Panc1 (cell line): Measurements from ENCODE around the gene PLEKHA7. TPM values are rescaled to one million over a fixed set of nuclear protein-coding genes. Genes with fewer than 3 reads are reported as not detected.

Experiments used
- ATAC-seq: fragments of 200-7000 bp; cut with Tn5 transposase; 2 replicates; pipeline ENCODE4 v1.9.1; 2020; ENCODE audit warnings: mild to moderate bottlenecking, moderate library complexity
- BruUV-seq: library from RNA; stranded (reverse); fragments of 400-500 nt; replicated peaks from 2 replicates; lab custom pipeline; 2021; lab: Mats Ljungman, UMichigan
- CTCF ChIA-PET: fragments of 300-600 bp; sonication (Branson Sonifier 250); formaldehyde crosslinking; loops from one replicate; lab custom pipeline; 2022; ENCODE audit warnings: antibody characterized with exemption; lab: Charles Lee
- POLR2A ChIA-PET: fragments of 300-600 bp; sonication (Branson Sonifier 250); formaldehyde crosslinking; loops from one replicate; lab custom pipeline; 2022; ENCODE audit warnings: antibody characterized with exemption; lab: Charles Lee
- DNase-seq: peaks from one replicate; pipeline ENCODE4 v3.0.0-alpha.2; 2010; ENCODE audit warnings: low read depth, low spot score
- H3K27ac ChIP-seq: 2 replicates; pipeline ENCODE4 v1.5.1; 2011; ENCODE audit warnings: mild to moderate bottlenecking, low read length, inconsistent platforms
- H3K27me3 ChIP-seq: fragments of 200-500 bp; sonication (Bioruptor generic); 2 replicates; pipeline ENCODE4 v1.6.0; 2014; ENCODE audit warnings: low read length, inconsistent platforms; ENCODE audit not compliant: control insufficient read depth, insufficient read depth
- H3K36me3 ChIP-seq: fragments of 200-500 bp; sonication (Bioruptor generic); 2 replicates; pipeline ENCODE4 v1.5.1; 2014; ENCODE audit warnings: inconsistent platforms, mild to moderate bottlenecking, low read length, moderate library complexity; ENCODE audit not compliant: control insufficient read depth, insufficient read depth
- H3K4me1 ChIP-seq: 2 replicates; pipeline ENCODE4 v1.5.1; 2011; ENCODE audit warnings: inconsistent platforms, mild to moderate bottlenecking, low read length, moderate library complexity; ENCODE audit not compliant: control insufficient read depth, insufficient read depth
- H3K4me3 ChIP-seq, 2 experiments: 2 replicates each; pipeline ENCODE4 v1.5.1; 2011 to 2012; ENCODE audit warnings: low read depth in 2 of 2, low read length in 2 of 2, mild to moderate bottlenecking in 2 of 2, inconsistent platforms in 1 of 2, moderate library complexity in 1 of 2
- H3K9me3 ChIP-seq: fragments of 200-500 bp; sonication (Bioruptor generic); 2 replicates; pipeline ENCODE4 v1.5.1; 2014; ENCODE audit warnings: low read depth, mild to moderate bottlenecking, inconsistent platforms, low read length, moderate library complexity; ENCODE audit not compliant: control insufficient read depth, insufficient read depth
- POLR2AphosphoS5 ChIP-seq: IDR thresholded peaks from 2 replicates; pipeline ENCODE4 v1.6.1; 2012; ENCODE audit warnings: mild to moderate bottlenecking, low read depth, low read length, moderate library complexity
- SIN3A ChIP-seq: IDR thresholded peaks from 2 replicates; pipeline ENCODE4 v1.6.1; 2012; ENCODE audit warnings: low read depth, mild to moderate bottlenecking, low read length, moderate library complexity, borderline replicate concordance; ENCODE audit not compliant: insufficient read depth
- TCF7L2 ChIP-seq: IDR thresholded peaks from 2 replicates; pipeline ENCODE4 v1.6.1; 2011; ENCODE audit warnings: mild to moderate bottlenecking, low read depth, low read length, inconsistent platforms
- in situ Hi-C: cut with HindIII; loops from 2 replicates; pipeline ENCODE4 v1.10.0; 2016; ENCODE audit warnings: low sequenced_read_pairs, low pct_unique_long_range_greater_than_20kb
- intact Hi-C: fragments of 100-400 bp; cut with micrococcal nuclease; formaldehyde crosslinking; loops from one replicate; pipeline ENCODE4 v1.10.0; 2022; ENCODE audit not compliant: unreplicated experiment
- total RNA-seq: library from RNA; stranded (reverse); gene quantifications from one replicate; pipeline ENCODE4 v1.2.1, GENCODE V29; 2021; ENCODE audit not compliant: unreplicated experiment
- TF ChIP-seq, protein P1 (sequence below), 2 experiments: IDR thresholded peaks; 2 replicates each; pipeline ENCODE4 v1.6.1; 2011 to 2012; ENCODE audit warnings: low read depth in 2 of 2, control low read depth in 1 of 2, low read length in 1 of 2, mild to moderate bottlenecking in 1 of 2, moderate library complexity in 1 of 2; ENCODE audit not compliant: insufficient read depth in 1 of 2
- TF ChIP-seq, protein P2 (sequence below): fragments of 450-650 bp; IDR thresholded peaks from 2 replicates; pipeline ENCODE4 v1.5.1; 2017; ENCODE audit warnings: mild to moderate bottlenecking

Gene PLEKHA7
- total RNA-seq, 1 experiment from 2014 or later: 11.6 TPM

DNA sequence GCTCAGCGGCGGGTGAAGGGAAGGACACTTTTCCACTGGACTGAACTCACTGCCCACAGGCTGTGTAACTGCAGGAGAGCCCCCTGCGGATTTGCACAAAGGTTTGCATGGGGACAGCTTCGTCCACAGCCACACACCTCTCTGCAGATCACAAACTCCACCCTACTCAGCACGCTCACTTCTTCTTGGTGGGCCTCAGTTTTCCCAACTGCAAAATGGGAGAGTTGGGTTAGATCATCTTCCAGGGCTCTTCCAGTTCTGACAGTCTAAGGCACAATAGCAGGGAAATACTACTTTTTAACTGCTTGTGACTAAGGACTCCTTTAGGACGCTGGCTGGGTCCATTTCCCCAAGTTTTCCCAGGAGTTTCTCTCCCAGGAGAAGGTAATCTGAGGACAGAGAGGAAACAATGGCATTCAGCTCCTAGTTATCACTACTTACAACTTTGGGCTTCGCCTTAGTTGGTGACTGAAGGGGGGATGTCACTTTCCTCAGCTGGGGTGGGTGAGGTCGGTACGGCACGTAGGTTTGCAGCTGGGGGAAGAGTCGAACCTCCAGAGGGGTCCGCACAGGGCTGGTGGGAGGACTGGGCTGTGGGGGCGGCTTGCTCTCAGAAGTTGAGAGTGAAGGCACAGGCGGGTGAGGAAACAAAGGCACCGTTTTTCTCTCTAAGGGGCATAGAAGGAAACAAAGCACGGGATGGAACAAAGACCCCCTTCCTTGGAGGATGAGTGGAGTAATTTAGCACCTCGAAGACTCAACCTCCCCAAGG lies 220.0 kb downstream of the PLEKHA7 start:
- ChIA-PET POLR2A (no interaction called here), CTCF (no interaction called here)
- no TSS peak for BruUV-seq
- ATAC-seq (no peak), DNase-seq (no peak)
- no peaks in the 10 kb centered on the region; the same call in 1 of the 2 replicates for H3K4me1 ChIP-seq
- intact Hi-C loops (no loop called here), in situ Hi-C loops (no loop called here)
- H3K36me3 ChIP-seq: no peaks in the 10 kb centered on the region
- no peaks in the 10 kb centered on the region for H3K27me3 ChIP-seq
- H3K27ac ChIP-seq: no peak overlapping the region
- H3K4me3 ChIP-seq: no peak overlapping the region
- no peaks in the 10 kb centered on the region for H3K9me3 ChIP-seq
- TF ChIP-seq TCF7L2: no peak
- TF ChIP-seq, protein P1, sequence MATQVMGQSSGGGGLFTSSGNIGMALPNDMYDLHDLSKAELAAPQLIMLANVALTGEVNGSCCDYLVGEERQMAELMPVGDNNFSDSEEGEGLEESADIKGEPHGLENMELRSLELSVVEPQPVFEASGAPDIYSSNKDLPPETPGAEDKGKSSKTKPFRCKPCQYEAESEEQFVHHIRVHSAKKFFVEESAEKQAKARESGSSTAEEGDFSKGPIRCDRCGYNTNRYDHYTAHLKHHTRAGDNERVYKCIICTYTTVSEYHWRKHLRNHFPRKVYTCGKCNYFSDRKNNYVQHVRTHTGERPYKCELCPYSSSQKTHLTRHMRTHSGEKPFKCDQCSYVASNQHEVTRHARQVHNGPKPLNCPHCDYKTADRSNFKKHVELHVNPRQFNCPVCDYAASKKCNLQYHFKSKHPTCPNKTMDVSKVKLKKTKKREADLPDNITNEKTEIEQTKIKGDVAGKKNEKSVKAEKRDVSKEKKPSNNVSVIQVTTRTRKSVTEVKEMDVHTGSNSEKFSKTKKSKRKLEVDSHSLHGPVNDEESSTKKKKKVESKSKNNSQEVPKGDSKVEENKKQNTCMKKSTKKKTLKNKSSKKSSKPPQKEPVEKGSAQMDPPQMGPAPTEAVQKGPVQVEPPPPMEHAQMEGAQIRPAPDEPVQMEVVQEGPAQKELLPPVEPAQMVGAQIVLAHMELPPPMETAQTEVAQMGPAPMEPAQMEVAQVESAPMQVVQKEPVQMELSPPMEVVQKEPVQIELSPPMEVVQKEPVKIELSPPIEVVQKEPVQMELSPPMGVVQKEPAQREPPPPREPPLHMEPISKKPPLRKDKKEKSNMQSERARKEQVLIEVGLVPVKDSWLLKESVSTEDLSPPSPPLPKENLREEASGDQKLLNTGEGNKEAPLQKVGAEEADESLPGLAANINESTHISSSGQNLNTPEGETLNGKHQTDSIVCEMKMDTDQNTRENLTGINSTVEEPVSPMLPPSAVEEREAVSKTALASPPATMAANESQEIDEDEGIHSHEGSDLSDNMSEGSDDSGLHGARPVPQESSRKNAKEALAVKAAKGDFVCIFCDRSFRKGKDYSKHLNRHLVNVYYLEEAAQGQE (IDR thresholded peaks at IDR 0.05; ENCODE audit: insufficient read depth in 1 of 2, low read depth in 2 of 2, low read length in 1 of 2): no peak
- TF ChIP-seq SIN3A: no peak
- TF ChIP-seq, protein P2, sequence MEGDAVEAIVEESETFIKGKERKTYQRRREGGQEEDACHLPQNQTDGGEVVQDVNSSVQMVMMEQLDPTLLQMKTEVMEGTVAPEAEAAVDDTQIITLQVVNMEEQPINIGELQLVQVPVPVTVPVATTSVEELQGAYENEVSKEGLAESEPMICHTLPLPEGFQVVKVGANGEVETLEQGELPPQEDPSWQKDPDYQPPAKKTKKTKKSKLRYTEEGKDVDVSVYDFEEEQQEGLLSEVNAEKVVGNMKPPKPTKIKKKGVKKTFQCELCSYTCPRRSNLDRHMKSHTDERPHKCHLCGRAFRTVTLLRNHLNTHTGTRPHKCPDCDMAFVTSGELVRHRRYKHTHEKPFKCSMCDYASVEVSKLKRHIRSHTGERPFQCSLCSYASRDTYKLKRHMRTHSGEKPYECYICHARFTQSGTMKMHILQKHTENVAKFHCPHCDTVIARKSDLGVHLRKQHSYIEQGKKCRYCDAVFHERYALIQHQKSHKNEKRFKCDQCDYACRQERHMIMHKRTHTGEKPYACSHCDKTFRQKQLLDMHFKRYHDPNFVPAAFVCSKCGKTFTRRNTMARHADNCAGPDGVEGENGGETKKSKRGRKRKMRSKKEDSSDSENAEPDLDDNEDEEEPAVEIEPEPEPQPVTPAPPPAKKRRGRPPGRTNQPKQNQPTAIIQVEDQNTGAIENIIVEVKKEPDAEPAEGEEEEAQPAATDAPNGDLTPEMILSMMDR: no peak
- no peak for TF ChIP-seq POLR2AphosphoS5

DNA sequence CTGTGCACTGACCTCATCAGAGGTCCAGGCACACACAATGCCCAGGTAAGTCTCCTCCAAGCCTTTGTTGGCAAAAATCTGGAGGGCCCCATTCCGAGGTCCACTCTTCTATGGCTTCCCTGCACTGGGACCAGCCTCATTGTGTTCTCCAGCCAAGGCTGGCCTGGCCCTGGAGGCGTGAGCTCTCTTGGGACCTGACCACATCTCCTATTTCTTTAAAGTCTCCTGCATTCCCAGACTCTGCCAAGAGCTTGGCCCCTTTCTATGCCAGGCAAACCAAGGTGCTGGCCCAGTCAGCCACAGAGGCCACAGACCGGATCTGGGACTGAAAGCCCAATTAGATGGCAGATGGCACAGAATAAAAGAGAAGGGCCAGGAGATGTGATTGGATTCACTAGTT lies 220.7 kb downstream of the PLEKHA7 start:
- intact Hi-C loops: no loop called here
- H3K9me3 ChIP-seq: no peaks in the 10 kb centered on the region
- H3K27me3 ChIP-seq: no peaks in the 10 kb centered on the region
- ATAC-seq: no peak
- H3K4me3 ChIP-seq: no peak overlapping the region
- H3K36me3 ChIP-seq: no peaks in the 10 kb centered on the region
- H3K4me1 ChIP-seq: no peaks in the 10 kb centered on the region; the same call in 1 of the 2 replicates
- BruUV-seq: no TSS peak
- H3K27ac ChIP-seq: no peak overlapping the region
- ChIA-PET POLR2A (no interaction called here), CTCF (no interaction called here)
- DNase-seq: no peak
- TF ChIP-seq, protein P1 (IDR thresholded peaks at IDR 0.05; ENCODE audit: insufficient read depth in 1 of 2, low read depth in 2 of 2, low read length in 1 of 2): no peak
- TF ChIP-seq TCF7L2 (no peak), POLR2AphosphoS5 (no peak), SIN3A (no peak)
- TF ChIP-seq, protein P2: no peak
- in situ Hi-C loops: no loop called here
